Keratinocyte (primary cell): ENCODE data around the gene CATSPERZ. TPM values are rescaled to one million over a fixed set of nuclear protein-coding genes. Genes with fewer than 3 reads are reported as not detected.

Experiments
- DNase-seq: peaks from one replicate; pipeline ENCODE4 v3.0.0-alpha.2; 2011; ENCODE audit warnings: low read depth, missing footprints, low spot score
- FAIRE-seq: peaks from 2 replicates; lab custom pipeline; 2011; peaks lifted over from hg19 to GRCh38; lab: Jason Lieb, UNC
- H2AFZ ChIP-seq: 2 replicates; pipeline ENCODE4 v1.6.0; 2012; ENCODE audit warnings: low read length, control low read depth, inconsistent platforms; ENCODE audit not compliant: control insufficient read depth
- H3K27ac ChIP-seq: 2 replicates; pipeline ENCODE4 v1.5.1; 2011; ENCODE audit warnings: low read length; ENCODE audit not compliant: control insufficient read depth, insufficient read depth
- H3K27me3 ChIP-seq: 3 replicates; pipeline ENCODE4 v1.6.0; 2011; ENCODE audit warnings: low read length; ENCODE audit not compliant: control insufficient read depth, insufficient read depth; ENCODE audit errors: extremely low read depth
- H3K36me3 ChIP-seq, 2 experiments: 2 replicates in 1 of 2; 3 replicates in 1 of 2; pipeline ENCODE4 v1.5.1; 2011; ENCODE audit warnings: low read length in 2 of 2, mild to moderate bottlenecking in 1 of 2; ENCODE audit not compliant: control insufficient read depth in 2 of 2, insufficient read depth in 2 of 2; ENCODE audit errors: extremely low read depth in 1 of 2
- H3K4me1 ChIP-seq: 3 replicates; pipeline ENCODE4 v1.5.1; 2011; ENCODE audit warnings: low read length; ENCODE audit not compliant: control insufficient read depth, insufficient read depth; ENCODE audit errors: extremely low read depth
- H3K4me2 ChIP-seq: 3 replicates; pipeline ENCODE4 v1.6.0; 2011; ENCODE audit warnings: low read depth, low read length; ENCODE audit not compliant: control insufficient read depth, insufficient read depth; ENCODE audit errors: extremely low read depth
- H3K4me3 ChIP-seq, 3 experiments: fragments of 200-600 bp in 1 of 3; sonication (generic) in 1 of 3; 2 replicates in 2 of 3; 3 replicates in 1 of 3; pipeline ENCODE4 v1.5.1; 2011 to 2016; ENCODE audit warnings: low read length in 3 of 3, mild to moderate bottlenecking in 3 of 3, control low read depth in 2 of 3, inconsistent platforms in 1 of 3, low read depth in 1 of 3, mixed read lengths in 1 of 3, mixed run types in 1 of 3, moderate library complexity in 1 of 3; ENCODE audit not compliant: control insufficient read depth in 2 of 3, insufficient read depth in 2 of 3; ENCODE audit errors: extremely low read depth in 1 of 3
- H3K79me2 ChIP-seq: 2 replicates; pipeline ENCODE4 v1.6.0; 2012; ENCODE audit warnings: low read length; ENCODE audit not compliant: control insufficient read depth, insufficient read depth
- H3K9ac ChIP-seq: 3 replicates; pipeline ENCODE4 v1.6.0; 2011; ENCODE audit warnings: low read length; ENCODE audit not compliant: control insufficient read depth, insufficient read depth; ENCODE audit errors: extremely low read depth
- H3K9me1 ChIP-seq: 3 replicates; pipeline ENCODE4 v1.6.0; 2011; ENCODE audit warnings: low read length; ENCODE audit not compliant: control insufficient read depth, insufficient read depth; ENCODE audit errors: extremely low read depth
- H3K9me3 ChIP-seq: 2 replicates; pipeline ENCODE4 v1.5.1; 2012; ENCODE audit warnings: low read depth, low read length; ENCODE audit not compliant: control insufficient read depth
- H4K20me1 ChIP-seq: 3 replicates; pipeline ENCODE4 v1.6.0; 2011; ENCODE audit warnings: low read length; ENCODE audit not compliant: control insufficient read depth, insufficient read depth; ENCODE audit errors: extremely low read depth
- EZH2 ChIP-seq: IDR thresholded peaks from one replicate; pipeline ENCODE4 v1.6.1; 2012; ENCODE audit warnings: inconsistent platforms, mild to moderate bottlenecking, low read length, moderate library complexity
- dilution Hi-C: fragments of 300-500 bp; cut with MboI; formaldehyde crosslinking; loops from one replicate; pipeline ENCODE4 v1.7.0; 2020; ENCODE audit warnings: low sequenced_read_pairs; ENCODE audit not compliant: extremely low pct_ligation_motif_present
- polyA plus RNA-seq, 5 experiments: library from polyadenylated mRNA; depleted of rRNA in 3 of 5; stranded (reverse) in 3 of 5; stranded (forward) in 1 of 5; unstranded in 1 of 5; fragments of >200 nt; gene quantifications; 1 replicate in 1 of 5; 2 replicates in 3 of 5; 3 replicates in 1 of 5; pipeline versions ENCODE4 v1.2.1 to v1.2.3, GENCODE V29; 2011 to 2012; ENCODE audit warnings: missing spikeins in 2 of 5, low read depth in 1 of 5, low replicate concordance in 1 of 5
- TF ChIP-seq, protein P1 (sequence below), 3 experiments: IDR thresholded peaks in 1 of 3; conservative IDR thresholded peaks in 1 of 3; optimal IDR thresholded peaks in 1 of 3; 2 replicates in 2 of 3; 3 replicates in 1 of 3; pipeline versions ENCODE3 to v1.5.1; 2011; ENCODE audit warnings: low read length in 3 of 3, mild to moderate bottlenecking in 3 of 3, moderate library complexity in 2 of 3, control low read depth in 1 of 3, inconsistent platforms in 1 of 3; ENCODE audit not compliant: insufficient read depth in 2 of 3; ENCODE audit errors: extremely low read depth in 1 of 3

CATSPERZ gene
- polyA plus RNA-seq, 1 donor (not counting 4 experiments of a cell fraction or from before 2014, with no cell fraction given): 0.29 TPM

DNA sequence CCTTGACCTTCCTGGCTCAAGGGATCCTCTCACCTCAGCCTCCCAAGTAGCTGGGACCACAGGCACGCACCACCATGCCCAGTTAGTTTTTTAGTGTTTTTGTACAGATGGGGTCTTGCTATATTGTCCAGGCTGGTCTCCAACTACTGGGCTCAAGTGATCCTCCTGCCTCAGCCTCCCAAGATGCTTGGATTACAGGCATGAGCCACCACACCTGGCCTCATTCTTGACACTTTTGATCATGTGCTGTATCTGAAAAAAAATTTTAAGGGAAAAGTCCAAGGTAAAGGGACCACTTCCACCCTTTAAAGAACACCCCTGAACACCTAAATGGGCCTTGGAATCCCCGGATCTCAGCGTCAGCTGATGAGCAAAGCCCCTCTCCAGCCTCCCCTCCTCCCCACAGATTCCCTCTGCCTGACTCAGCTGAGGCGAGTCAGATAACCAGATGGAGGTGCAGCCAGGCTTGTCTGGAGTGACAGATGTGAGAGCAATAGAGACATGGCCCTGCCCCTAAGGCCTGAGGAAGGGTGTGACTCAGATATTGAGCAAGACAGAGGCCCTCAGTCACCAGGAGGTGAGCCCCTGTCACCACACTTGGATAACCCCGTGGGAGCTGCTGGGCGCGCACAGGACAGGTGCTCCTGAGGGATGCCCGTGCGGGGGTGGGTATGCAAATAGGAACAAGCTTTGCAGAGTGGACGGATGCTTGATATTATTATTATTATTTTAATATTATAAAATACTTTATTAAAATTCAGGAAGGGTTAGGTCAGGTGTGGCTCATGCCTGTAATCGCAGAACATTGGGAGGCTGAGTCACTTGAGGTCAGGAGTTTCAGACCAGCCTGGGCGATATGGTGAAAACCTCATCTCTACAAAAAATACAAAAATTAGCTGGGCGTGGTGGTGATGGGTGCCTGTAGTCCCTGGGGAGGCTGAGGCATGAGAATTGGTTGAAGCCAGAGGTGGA is 34.9 kb downstream of the CATSPERZ start:
- Histone ChIP-seq H3K4me1 (peaks cover 20% of the 10 kb centered on the region), H3K4me3 (no peak overlapping the region), H3K9me3 (no peaks in the 10 kb centered on the region), H3K79me2 (no peaks in the 10 kb centered on the region), H3K9ac (peak overlapping the region; percentile 9), H3K36me3 (no peaks in the 10 kb centered on the region), H3K27me3 (no peaks in the 10 kb centered on the region), H3K4me2 (peak overlapping the region; percentile 3), H4K20me1 (no peaks in the 10 kb centered on the region), H3K9me1 (no peaks in the 10 kb centered on the region), H3K27ac (peak overlapping the region; percentile 81), H2AFZ (no peak overlapping the region)
- DNase-seq (peak; percentile 99), FAIRE-seq (peak; percentile 76)
- dilution Hi-C loops: no loop called here
- no peak for TF ChIP-seq EZH2
- TF ChIP-seq, protein P1, sequence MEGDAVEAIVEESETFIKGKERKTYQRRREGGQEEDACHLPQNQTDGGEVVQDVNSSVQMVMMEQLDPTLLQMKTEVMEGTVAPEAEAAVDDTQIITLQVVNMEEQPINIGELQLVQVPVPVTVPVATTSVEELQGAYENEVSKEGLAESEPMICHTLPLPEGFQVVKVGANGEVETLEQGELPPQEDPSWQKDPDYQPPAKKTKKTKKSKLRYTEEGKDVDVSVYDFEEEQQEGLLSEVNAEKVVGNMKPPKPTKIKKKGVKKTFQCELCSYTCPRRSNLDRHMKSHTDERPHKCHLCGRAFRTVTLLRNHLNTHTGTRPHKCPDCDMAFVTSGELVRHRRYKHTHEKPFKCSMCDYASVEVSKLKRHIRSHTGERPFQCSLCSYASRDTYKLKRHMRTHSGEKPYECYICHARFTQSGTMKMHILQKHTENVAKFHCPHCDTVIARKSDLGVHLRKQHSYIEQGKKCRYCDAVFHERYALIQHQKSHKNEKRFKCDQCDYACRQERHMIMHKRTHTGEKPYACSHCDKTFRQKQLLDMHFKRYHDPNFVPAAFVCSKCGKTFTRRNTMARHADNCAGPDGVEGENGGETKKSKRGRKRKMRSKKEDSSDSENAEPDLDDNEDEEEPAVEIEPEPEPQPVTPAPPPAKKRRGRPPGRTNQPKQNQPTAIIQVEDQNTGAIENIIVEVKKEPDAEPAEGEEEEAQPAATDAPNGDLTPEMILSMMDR (optimal IDR thresholded peaks at IDR 0.05 in 1 of 3, IDR thresholded peaks at IDR 0.05 in 1 of 3, conservative IDR thresholded peaks at IDR 0.05 in 1 of 3; ENCODE audit: extremely low read depth in 1 of 3, insufficient read depth in 2 of 3, low read length in 3 of 3): no peak

DNA sequence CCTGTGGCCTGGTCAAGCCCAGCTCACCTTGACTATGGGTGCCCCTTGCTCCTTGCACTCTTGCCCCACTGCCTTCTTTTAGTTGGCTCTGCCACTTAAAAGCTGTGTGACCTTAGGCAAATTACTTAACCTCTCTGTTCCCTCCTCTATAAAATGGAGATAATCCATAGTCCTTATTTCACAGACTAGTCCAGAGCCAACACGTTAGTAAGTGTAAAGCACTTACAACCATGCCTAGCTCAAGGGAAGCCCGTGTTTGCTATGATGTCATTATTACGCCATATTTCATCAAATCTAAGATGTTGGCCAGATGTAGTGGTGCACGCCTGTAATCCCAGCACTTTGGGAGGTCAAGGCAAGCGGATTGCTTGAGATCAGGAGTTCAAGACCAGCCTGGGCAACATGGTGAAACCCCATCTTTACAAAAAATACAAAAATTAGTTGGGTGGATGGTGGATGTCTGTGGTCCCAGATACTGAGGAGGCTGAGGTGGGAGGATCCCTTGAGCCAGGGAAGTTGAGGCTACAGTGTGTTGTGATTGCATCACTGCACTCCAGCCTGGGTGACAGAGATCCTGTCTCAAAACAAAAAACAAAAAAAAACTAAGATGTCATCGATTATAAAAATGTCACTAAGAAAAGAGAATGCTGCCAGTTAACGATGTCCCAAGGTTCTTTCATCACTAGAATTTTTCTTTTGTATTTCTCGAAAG is 37.5 kb downstream of the CATSPERZ start:
- dilution Hi-C loops: no loop called here
- Histone ChIP-seq H3K9ac (no peak overlapping the region), H3K4me1 (peaks cover 11% of the 10 kb centered on the region)

More for the DNA sequence above, 37.5 kb downstream of the CATSPERZ start:
- H3K4me2 ChIP-seq: no peak overlapping the region
- FAIRE-seq (no peak), DNase-seq (no peak)
- no peaks in the 10 kb centered on the region for H3K27me3 ChIP-seq
- no peaks in the 10 kb centered on the region for H4K20me1 ChIP-seq
- no peaks in the 10 kb centered on the region for H3K9me1 ChIP-seq
- H3K27ac ChIP-seq: no peak overlapping the region
- no peaks in the 10 kb centered on the region for H3K9me3 ChIP-seq
- no peak overlapping the region for H3K4me3 ChIP-seq
- no peak for TF ChIP-seq EZH2
- TF ChIP-seq, protein P1 (optimal IDR thresholded peaks at IDR 0.05 in 1 of 3, IDR thresholded peaks at IDR 0.05 in 1 of 3, conservative IDR thresholded peaks at IDR 0.05 in 1 of 3; ENCODE audit: extremely low read depth in 1 of 3, insufficient read depth in 2 of 3, low read length in 3 of 3): no peak
- no peak overlapping the region for H2AFZ ChIP-seq
- H3K79me2 ChIP-seq: no peaks in the 10 kb centered on the region
- no peaks in the 10 kb centered on the region for H3K36me3 ChIP-seq
